CD1c-positive myeloid dendritic cell (primary cell): Measurements from ENCODE around the gene CST3.

Experiments
- DNase-seq: peaks from one replicate; pipeline ENCODE4 v3.0.0-alpha.2; 2016; ENCODE audit errors: extremely low spot score

CST3 gene

DNA sequence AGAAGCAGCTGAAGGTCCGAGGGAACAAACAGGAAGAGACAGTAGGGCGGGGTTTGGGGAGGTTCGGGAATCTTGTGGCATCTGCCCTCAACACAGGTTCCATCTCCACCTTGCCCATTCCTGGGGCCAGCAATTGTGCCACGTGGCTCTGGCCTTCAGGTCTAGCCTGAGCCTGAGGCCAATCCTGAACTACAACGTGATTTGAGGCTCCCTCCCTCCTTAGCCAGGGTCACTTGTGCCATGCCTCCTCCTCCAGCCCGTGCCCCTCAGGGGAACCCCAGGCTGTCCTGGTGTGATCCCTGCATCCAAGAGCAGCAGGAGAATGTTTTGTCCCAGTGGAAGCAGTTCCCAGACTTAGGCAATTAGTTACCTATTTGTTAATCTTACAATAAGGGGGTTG, 35.1 kb downstream of the CST3 start:
- DNase-seq = no peak

DNA sequence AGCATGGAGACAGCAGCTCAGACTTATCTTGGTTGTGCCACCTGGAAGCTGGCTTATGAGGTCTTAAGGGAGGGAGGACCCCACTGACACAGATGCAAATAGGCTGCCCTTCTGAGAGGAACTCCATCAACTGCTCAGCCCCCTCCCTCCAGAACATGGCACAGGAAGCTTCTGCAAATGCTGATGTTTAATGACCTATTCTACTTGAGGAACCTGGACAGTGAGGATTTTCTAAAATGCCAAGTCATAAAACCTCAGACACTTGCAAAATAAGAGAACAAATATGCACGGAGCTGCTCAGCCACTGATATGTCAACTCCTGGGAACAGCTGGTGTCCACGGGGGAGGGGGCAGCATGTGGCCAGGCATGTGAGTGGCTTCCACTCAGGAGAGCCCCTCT, 35.5 kb downstream of the CST3 start:
- DNase-seq = peak; percentile 54

DNA sequence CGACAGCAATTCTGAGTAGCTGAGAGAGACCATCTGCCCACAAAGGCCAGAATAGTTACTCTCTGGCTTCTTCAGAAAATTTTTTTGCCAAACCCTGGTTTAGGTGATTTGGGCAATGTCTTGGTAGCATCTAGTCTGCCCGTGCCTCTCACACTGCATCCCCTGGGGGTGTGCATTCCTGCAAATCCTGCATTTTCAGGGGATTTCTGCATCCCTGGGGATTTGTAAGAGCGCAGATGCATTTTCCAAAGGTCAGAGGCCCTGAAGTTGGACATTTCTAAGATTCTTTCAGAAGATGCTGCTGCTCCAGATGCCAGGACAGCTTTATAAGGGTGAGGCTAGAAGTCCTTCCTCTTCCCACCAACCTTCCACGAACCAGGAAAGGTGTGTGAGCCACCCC, 36.0 kb downstream of the CST3 start:
- no peak for DNase-seq

DNA sequence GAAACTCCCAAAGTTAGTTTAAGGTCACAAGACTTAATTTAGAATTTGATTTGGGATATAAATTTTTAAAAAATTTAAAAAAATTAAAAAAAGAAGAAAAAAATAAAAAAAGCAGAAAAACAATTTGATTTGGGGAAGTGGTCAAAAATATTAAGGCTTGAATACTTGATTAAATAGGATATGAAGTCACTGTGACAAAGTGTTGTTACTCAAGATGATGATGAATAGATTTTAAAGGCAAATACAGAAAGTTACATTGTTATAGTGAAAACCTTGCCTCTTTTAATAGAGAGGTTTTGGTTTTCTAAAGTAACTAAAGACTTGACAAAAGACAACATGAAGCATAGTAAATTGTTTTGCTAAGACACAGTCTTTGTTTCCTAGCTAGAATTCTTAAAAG, 39.3 kb downstream of the CST3 start:
- DNase-seq = no peak

DNA sequence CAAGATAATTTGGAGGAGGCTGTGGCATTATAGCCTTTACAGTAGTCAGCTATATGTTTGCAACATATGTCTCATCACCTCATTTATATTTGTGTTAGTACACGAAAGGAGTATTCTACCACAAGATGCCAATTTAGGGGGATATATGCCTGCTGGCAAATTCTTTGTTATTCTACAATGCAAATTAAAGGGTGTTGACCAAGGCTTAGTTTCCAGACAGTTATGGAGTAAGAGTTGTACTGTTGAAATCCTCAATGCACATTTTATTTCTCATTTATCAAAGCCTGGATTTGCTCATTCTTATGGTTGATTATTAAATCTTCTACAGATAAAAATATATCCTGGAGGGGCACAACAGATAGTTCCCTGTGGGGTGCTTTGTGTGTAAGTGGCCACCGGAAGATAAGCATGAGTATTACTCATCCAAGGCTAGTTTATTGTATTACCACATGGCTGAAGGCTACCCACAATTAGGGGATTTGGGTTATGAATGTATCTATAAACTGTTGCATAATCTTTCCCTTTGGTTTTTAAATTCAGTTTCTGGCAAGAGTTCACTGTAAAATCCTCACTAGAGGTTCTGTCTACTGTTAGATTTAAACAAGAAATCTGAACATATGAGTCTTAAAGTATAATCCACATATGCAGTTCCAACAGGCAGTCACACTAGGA, 41.0 kb downstream of the CST3 start:
- no peak for DNase-seq

DNA sequence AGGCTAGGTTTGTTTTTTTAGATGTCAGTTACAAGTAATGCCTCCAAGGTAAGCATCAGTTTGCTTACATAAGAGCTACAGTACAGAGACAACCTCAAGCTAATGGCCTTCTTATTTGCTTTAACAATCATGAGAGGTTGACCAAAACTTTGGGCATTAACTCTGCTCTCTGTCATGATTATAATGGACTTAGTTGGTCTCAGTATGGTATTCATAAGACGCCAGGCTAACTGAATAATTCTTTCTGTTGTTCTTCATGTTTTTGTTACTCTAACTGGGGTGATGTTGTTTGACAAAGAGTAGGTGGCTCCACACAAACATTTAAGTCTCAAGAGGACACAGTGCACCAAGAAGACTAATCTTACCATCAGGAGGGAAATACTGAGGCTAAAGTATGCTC, 41.8 kb downstream of the CST3 start:
- no peak for DNase-seq

DNA sequence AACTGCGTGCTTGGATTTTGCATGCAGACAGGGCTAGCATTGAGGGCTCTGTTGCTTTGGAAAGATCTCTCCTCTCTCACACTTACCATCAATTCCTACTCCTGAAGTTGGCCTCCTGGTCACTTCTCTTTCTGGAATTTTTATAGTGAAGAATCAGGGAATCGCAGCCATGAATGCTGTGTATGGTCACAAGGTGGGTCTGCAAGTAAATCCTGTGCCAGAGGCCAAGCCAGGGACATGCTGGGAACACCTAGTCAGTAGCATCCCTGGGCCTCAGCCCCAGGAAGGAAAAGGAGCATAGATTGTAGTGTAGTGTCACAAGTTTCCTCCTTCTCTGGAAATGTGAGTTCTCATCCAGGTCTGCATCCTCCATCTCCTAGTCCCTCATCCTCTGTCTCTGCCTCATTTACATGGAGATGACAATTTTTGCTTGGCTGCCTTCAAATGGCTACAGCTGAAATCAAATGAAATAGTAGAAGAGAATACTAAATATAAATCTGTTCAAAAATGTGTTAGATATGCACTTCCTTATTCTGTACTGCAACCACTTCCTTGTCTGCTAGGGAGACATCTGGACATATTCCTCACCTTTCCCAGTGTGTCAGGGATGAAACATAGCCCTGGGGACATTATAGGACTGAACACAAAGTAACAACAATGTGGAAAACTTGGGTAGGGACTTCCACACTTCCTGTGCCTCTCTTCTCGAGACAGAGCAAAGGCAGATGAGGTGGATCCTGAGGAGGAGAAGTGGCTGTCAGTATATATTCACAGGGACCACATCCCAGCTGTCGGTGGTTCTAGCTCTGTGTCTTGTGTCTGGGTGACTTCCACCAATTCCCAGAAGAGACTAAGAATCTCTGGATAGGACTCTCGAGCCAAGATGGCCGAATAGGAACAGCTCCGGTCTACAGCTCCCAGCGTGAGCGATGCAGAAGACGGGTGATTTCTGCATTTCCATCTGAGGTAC, 49.0 kb downstream of the CST3 start:
- no peak for DNase-seq

DNA sequence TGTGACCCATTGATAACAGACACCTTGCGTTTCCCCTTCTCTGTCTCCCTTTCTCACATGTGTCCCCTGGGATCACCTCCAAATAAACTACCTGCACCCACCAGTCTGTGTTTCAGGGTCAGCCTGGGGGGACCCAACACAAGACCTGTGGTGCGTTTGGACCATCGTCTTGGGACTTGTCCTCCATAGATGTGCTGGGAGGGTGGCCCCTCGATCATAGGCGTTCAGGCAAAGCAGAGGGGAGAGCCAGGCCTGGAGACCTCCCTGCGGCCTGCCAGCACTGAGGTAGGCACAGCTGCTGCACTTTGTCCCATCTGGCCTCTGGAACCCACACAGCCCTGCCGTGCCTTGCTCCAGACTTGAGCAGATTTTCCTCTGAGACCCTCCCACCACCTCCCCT, 50.1 kb downstream of the CST3 start:
- DNase-seq = no peak

DNA sequence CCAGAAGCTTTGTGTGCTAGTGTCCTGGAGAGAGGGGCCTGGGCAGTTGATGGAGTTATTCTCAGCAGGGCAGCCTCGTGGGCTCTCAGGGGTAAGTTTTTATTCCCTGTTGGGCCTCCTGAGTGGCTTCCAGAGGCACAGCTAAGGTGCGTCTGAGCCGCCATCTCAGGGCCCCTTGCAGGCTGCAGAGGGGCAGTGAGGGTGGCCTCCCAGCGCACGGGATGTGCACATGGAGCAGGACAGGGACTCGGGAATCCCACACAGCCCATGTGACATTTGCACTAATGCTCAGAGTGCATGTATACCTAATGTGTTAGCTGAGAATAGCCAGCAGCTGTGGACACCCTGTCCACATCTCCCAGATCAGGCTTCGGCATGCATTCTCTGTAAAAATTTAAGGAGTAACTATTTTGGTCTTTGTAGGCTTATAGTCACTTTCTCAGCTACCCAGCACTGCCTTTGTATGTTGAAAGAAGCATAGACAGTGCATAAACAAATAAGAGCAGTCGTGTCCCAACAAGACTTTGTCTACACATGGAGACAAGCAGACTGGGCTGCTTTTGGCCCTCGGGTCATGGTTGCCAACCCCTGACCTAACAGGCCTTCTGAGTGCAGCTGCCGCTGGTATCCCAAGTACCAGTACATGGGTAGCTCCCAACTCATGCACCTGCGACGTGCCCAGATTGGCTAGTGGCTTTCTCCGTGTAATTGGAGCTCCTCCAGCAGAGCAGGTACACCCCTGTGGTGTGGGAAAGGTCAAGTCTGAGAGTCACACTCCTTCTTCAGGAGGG, 50.8 kb downstream of the CST3 start:
- no peak for DNase-seq

DNA sequence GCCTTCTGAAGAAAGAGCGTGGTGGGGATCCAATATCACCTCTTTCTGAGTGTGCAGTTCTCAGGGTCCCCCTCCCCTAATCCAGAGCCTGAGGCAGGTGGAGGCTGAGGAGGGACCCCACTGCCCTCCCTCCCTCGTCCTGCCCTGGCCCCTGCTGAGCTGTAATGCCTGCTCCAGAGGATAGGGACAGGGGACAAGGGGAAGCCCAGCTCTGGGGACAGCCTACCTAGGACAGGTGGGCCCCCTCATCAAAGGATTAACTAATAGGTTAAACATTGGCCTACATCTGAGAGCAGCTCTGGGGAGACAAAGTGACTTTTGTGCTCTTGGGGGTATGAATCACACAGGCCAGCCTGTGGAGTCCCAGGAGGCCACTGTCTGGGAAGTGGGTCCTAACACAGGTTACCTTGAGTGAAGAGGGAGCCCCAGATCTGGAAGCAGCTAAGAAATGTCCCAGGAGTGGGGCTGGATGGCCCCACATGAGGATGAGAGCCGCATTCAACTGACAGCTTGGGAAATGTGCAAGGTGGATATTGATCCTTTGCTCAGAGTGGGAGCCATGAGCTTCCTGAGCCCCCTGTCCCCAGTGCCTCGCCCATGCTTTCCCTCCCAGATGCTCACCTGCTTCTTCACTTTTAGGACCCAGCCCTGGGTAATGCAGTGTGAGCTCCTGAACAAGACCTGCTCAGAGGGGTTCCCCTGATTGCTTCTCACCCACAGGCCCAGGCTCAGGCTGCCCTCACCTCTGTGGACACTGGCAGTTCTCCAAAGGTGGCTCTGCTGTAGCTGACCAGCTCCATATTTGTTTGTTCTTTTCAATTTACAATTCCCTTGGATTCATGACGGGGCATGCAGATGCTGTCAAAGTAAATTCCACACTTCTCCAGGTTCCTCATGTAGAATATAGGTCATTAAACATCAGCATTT, 51.7 kb downstream of the CST3 start:
- no peak for DNase-seq

DNA sequence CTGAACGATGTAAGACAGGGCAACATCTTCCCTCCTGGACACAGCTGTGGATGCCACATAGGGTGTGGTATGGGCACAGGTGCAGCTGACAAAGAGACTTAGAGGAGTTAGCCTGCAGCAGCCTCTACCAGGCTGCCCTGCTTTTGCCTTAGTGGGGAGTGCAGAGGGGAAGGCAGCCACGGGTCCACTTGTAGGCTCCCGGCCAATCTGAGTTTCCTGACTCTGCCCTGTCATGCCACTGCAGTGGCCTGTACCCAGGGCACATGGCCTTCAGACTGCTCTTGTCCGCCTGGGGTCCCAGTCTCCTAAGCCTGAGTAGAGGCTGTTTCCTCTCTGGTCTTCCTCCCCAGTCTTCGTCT, 52.3 kb downstream of the CST3 start:
- no peak for DNase-seq

DNA sequence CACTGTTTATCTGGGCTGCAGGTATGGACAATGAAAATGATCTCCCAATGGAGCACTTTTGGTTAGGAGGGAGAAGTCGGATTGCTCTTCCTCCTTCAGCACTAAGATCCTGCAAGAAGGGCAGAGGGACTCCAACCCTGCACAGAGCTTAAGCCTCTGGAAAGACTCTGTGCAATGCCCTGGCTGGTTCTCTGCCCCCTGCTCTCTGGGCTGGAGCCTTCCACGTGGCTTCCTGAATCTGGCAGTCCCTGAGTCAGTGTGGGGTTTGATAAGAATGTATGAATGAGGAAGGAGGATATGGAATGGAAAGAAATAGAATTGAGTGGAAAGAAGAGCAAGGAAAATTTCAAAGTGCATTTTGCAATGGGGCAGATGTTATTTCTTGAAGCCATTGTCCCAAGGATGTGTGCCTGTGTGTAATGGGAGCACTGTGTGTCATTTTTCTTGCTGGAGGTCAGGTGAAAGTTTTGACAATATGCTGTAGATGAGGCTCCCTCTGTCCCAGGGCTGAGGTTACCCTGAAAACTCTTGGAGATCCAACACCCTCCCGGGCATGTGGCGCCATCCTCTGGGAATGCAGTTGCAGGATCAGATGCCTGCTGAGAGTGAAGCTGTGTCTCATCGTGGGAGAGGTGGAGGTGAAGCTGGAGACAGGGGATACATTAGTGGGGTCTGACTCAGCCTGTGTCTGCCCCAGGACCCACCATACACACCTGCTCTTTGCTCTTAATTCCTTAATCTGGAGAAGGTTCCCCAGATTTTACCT, 53.1 kb downstream of the CST3 start:
- no peak for DNase-seq
